PC-9 (cell line): Measurements from ENCODE around the gene USP27X. TPM values are rescaled to one million over a fixed set of nuclear protein-coding genes. Genes with fewer than 3 reads are reported as not detected.

Experiments used
- BruUV-seq: library from RNA; stranded (reverse); fragments of 400-500 nt; replicated peaks from 2 replicates; lab custom pipeline; 2021; lab: Mats Ljungman, UMichigan
- CTCF ChIA-PET: fragments of 300-600 bp; sonication (Branson Sonifier 250); formaldehyde crosslinking; loops from one replicate; lab custom pipeline; 2022; ENCODE audit warnings: antibody characterized with exemption; lab: Charles Lee
- POLR2A ChIA-PET: fragments of 300-600 bp; sonication (Branson Sonifier 250); formaldehyde crosslinking; loops from one replicate; lab custom pipeline; 2022; ENCODE audit warnings: antibody characterized with exemption; ENCODE audit not compliant: unreplicated experiment; lab: Charles Lee
- DNase-seq, 2 experiments: peaks; one replicate each; pipeline versions ENCODE4 v3.0.0 to v3.0.0-alpha.2; 2015 to 2022; ENCODE audit warnings: mixed read lengths in 1 of 2
- H2AFZ ChIP-seq: fragments of 200-600 bp; sonication (generic); 2 replicates; pipeline ENCODE4 v1.8.1; 2017; ENCODE audit warnings: antibody characterized with exemption
- H3F3A ChIP-seq: fragments of 200-600 bp; sonication (generic); 2 replicates; pipeline ENCODE4 v1.8.1; 2017; ENCODE audit warnings: antibody characterized with exemption, mild to moderate bottlenecking, low read depth; ENCODE audit not compliant: insufficient read depth
- H3K27ac ChIP-seq: fragments of 200-600 bp; sonication (generic); 2 replicates; pipeline ENCODE4 v1.6.1; 2016; ENCODE audit warnings: mixed run types
- H3K27me3 ChIP-seq: fragments of 200-600 bp; sonication (generic); 2 replicates; pipeline ENCODE4 v1.6.1; 2016; ENCODE audit warnings: low read depth, mixed run types; ENCODE audit not compliant: insufficient read depth
- H3K36me3 ChIP-seq: fragments of 200-600 bp; sonication (generic); 2 replicates; pipeline ENCODE4 v1.6.1; 2016; ENCODE audit warnings: low read depth, mixed run types
- H3K4me1 ChIP-seq: fragments of 200-600 bp; sonication (generic); replicated peaks from 2 replicates; pipeline ENCODE4 v1.6.1; 2016; ENCODE audit warnings: mixed run types; ENCODE audit not compliant: insufficient read depth
- H3K4me2 ChIP-seq: fragments of 200-600 bp; sonication (generic); 2 replicates; pipeline ENCODE4 v1.6.1; 2017; ENCODE audit warnings: mixed run types
- H3K4me3 ChIP-seq: fragments of 200-600 bp; sonication (generic); 2 replicates; pipeline ENCODE4 v1.6.1; 2016; ENCODE audit warnings: mixed run types
- H3K79me2 ChIP-seq: fragments of 200-600 bp; sonication (generic); 2 replicates; pipeline ENCODE4 v1.6.1; 2017; ENCODE audit warnings: low read depth, mixed run types
- H3K9me2 ChIP-seq: fragments of 200-600 bp; sonication (generic); 2 replicates; pipeline ENCODE4 v1.8.1; 2017; ENCODE audit warnings: mild to moderate bottlenecking; ENCODE audit not compliant: insufficient read depth
- H3K9me3 ChIP-seq: fragments of 200-600 bp; sonication (generic); 2 replicates; pipeline ENCODE4 v1.8.1; 2016; ENCODE audit warnings: low read depth; ENCODE audit not compliant: insufficient read depth
- H4K20me1 ChIP-seq: fragments of 200-600 bp; sonication (generic); 2 replicates; pipeline ENCODE4 v1.8.1; 2017; ENCODE audit not compliant: insufficient read depth
- EZH2 ChIP-seq: fragments of 200-600 bp; sonication (generic); IDR thresholded peaks from 2 replicates; pipeline ENCODE4 v1.8.0; 2017; ENCODE audit warnings: antibody characterized with exemption, low read depth
- intact Hi-C: fragments of 100-400 bp; cut with micrococcal nuclease; formaldehyde crosslinking; loops from one replicate; pipeline ENCODE4 v1.10.0; 2022; ENCODE audit not compliant: unreplicated experiment
- total RNA-seq: library from RNA; stranded (reverse); gene quantifications from 2 replicates; pipeline ENCODE4 v1.2.3, GENCODE V29; 2021
- TF ChIP-seq, protein P1 (sequence below): fragments of 200-600 bp; sonication (generic); conservative IDR thresholded peaks from 2 replicates; pipeline ENCODE4 v1.6.1; 2017; ENCODE audit warnings: mixed run types, antibody characterized with exemption, mild to moderate bottlenecking, moderate library complexity

USP27X gene
- total RNA-seq, 1 experiment from 2014 or later: 1.1 TPM

DNA sequence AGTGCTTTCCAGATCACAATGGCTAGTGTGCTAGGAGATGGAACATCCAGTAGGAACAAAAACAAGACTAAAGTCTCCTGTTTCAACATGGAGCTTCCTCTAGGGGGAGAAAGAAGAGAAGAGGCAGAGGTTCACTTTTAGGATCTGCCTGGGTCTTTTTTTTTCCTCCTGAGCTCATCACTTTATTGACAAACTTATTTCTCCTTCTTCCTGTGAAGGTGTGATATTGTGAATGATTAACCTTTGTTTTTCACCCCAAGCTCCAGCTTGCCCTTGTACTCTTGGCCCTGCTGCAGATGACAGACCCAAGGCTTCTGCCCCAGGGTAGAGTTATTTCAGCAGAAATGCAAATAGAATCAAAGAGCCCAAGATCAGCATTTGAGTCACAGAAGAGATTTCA is 36.7 kb upstream of the USP27X start:
- DNase-seq: no peak
- Histone ChIP-seq H3K9me2 (no peaks in the 10 kb centered on the region), H3K27ac (no peak overlapping the region), H4K20me1 (no peaks in the 10 kb centered on the region), H3F3A (no peaks in the 10 kb centered on the region), H3K36me3 (no peaks in the 10 kb centered on the region), H3K9me3 (no peaks in the 10 kb centered on the region), H3K4me3 (no peak overlapping the region), H3K27me3 (no peaks in the 10 kb centered on the region), H3K4me2 (no peak overlapping the region), H3K4me1 (no peaks in the 10 kb centered on the region), H3K79me2 (no peaks in the 10 kb centered on the region), H2AFZ (no peak overlapping the region)
- BruUV-seq: no TSS peak
- ChIA-PET CTCF (no interaction called here), POLR2A (no interaction called here)
- TF ChIP-seq EZH2: no peak
- TF ChIP-seq, protein P1, sequence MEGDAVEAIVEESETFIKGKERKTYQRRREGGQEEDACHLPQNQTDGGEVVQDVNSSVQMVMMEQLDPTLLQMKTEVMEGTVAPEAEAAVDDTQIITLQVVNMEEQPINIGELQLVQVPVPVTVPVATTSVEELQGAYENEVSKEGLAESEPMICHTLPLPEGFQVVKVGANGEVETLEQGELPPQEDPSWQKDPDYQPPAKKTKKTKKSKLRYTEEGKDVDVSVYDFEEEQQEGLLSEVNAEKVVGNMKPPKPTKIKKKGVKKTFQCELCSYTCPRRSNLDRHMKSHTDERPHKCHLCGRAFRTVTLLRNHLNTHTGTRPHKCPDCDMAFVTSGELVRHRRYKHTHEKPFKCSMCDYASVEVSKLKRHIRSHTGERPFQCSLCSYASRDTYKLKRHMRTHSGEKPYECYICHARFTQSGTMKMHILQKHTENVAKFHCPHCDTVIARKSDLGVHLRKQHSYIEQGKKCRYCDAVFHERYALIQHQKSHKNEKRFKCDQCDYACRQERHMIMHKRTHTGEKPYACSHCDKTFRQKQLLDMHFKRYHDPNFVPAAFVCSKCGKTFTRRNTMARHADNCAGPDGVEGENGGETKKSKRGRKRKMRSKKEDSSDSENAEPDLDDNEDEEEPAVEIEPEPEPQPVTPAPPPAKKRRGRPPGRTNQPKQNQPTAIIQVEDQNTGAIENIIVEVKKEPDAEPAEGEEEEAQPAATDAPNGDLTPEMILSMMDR: no peak
- intact Hi-C loops: no loop called here

DNA sequence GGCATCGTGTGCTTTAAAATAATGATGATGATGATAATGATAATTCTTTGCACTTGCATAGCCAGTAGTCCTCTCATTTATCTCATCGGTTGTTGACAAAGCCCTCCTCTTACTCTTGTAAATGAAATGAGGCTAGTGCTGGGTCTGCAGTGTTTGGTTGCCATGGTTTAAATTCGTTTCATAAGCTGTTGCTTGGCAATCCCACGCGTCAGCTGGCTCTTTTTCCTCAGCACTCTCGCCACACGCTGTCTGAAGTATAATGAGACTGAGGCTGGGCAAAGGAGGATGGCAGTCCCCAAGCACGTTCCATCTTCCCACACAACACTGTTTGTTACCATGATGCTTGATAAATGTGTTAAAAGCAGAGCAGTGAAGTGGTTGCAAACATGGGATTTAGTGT is 34.7 kb upstream of the USP27X start:
- Histone ChIP-seq H3K79me2 (no peaks in the 10 kb centered on the region), H4K20me1 (no peaks in the 10 kb centered on the region), H3K9me3 (no peaks in the 10 kb centered on the region), H3K9me2 (no peaks in the 10 kb centered on the region), H3K4me1 (no peaks in the 10 kb centered on the region), H3K36me3 (no peaks in the 10 kb centered on the region), H3K4me2 (no peak overlapping the region), H2AFZ (no peak overlapping the region), H3F3A (no peaks in the 10 kb centered on the region), H3K27ac (no peak overlapping the region), H3K4me3 (no peak overlapping the region), H3K27me3 (no peaks in the 10 kb centered on the region)
- TF ChIP-seq EZH2: no peak
- TF ChIP-seq, protein P1: no peak
- no TSS peak for BruUV-seq
- intact Hi-C loops: no loop called here
- DNase-seq: no peak
- ChIA-PET POLR2A (no interaction called here), CTCF (no interaction called here)

DNA sequence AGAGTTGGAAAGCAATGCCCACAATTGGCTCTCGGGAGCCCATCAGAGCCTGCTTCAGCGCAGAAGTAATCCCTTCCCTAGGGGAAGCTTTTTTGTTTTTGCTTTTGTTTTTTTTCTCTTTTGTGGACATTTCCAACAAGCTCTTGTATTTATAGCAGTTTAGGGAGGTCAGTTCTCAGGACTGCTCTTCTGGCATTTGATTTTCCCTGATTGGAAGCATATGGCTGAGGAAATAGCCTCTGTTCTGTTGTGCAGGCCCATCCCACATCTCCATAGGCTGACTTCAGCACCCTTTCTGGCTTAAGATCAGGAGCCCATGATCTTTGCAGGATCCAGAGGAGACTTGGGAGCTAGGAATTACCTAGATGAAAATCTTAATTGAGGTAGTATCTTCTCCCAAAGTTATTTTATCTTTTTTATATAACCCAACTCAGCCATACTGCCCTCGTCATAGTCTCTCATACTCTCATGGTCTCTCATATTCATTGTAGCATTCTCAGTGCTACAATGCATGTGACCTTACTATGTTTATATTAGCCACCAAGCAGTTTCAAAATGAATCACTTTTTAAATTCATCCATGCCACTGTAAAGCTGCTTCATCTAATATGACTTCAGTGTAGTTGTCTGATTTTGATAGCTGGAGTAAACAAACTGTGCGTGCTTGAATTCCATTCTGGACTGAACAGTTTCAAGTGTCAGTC is 33.4 kb upstream of the USP27X start:
- Histone ChIP-seq H3K9me3 (no peaks in the 10 kb centered on the region), H3K9me2 (no peaks in the 10 kb centered on the region), H3F3A (no peaks in the 10 kb centered on the region), H3K4me1 (no peaks in the 10 kb centered on the region), H3K4me3 (no peak overlapping the region), H3K27ac (no peak overlapping the region), H4K20me1 (no peaks in the 10 kb centered on the region), H3K4me2 (no peak overlapping the region), H3K79me2 (no peaks in the 10 kb centered on the region), H2AFZ (no peak overlapping the region), H3K27me3 (no peaks in the 10 kb centered on the region), H3K36me3 (no peaks in the 10 kb centered on the region)
- BruUV-seq: no TSS peak
- intact Hi-C loops: no loop called here
- CTCF ChIA-PET: no interaction called here
- POLR2A ChIA-PET: no interaction called here
- no peak for DNase-seq
- TF ChIP-seq, protein P1: no peak
- TF ChIP-seq EZH2: no peak
